Stimulated activated CD4-positive, alpha-beta T cell treated with anti-CD3 and anti-CD28 coated beads, Interleukin-12 subunit alpha, Interleukin-12 subunit beta, amount 100 ng/mL, for 24 hours (primary cell): ENCODE data around the gene EBF4.
"Not testable (repeated sequence)": the region's sequence is repeated elsewhere in the genome, so short reads cannot be mapped to it uniquely, and the experiment has no call there.

ENCODE experiments used
- DNase-seq, 2 experiments: peaks; one replicate each; pipeline ENCODE4 v3.0.0-alpha.2; 2020; ENCODE audit warnings: low read depth in 2 of 2

EBF4 gene

GRCh38 chr20:2796011-2796660, 103.6 kb downstream of the EBF4 start:
- DNase-seq, result no peak

- DNase-seq, result no peak
These were observed 104.8 kb downstream of the EBF4 start for GRCh38 chr20:2797136-2797983.

GRCh38 chr20:2798095-2798805, 105.7 kb downstream of the EBF4 start:
- no peak for DNase-seq

GRCh38 chr20:2798814-2799213, 106.2 kb downstream of the EBF4 start:
- no peak for DNase-seq

GRCh38 chr20:2799271-2799670, 106.7 kb downstream of the EBF4 start:
- DNase-seq, result no peak

GRCh38 chr20:2799688-2800520, 107.3 kb downstream of the EBF4 start:
- no peak for DNase-seq

GRCh38 chr20:2800521-2801285, 108.1 kb downstream of the EBF4 start, which contains the start of gene CPXM1:
TSS of gene CPXM1 (minus strand) at chr20:2800627. CDS start at chr20:2800572, 55 bp downstream.
- no peak for DNase-seq

GRCh38 chr20:2801286-2801728, 108.7 kb downstream of the EBF4 start:
- DNase-seq, result no peak

- no peak for DNase-seq
These were observed 111.7 kb downstream of the EBF4 start for GRCh38 chr20:2804041-2804828.

- DNase-seq, result no peak
These were observed 112.5 kb downstream of the EBF4 start for GRCh38 chr20:2804852-2805688.

- DNase-seq, result no peak
These were observed 113.2 kb downstream of the EBF4 start for GRCh38 chr20:2805689-2806350.

GRCh38 chr20:2806351-2806701, 113.7 kb downstream of the EBF4 start:
- no peak for DNase-seq

GRCh38 chr20:2807019-2807418, 114.4 kb downstream of the EBF4 start:
- no peak for DNase-seq

- DNase-seq, result not testable (repeated sequence)
These were observed 115.3 kb downstream of the EBF4 start for GRCh38 chr20:2807929-2808328.

GRCh38 chr20:2809690-2810089, 117.1 kb downstream of the EBF4 start:
- DNase-seq, result no peak
